ENCODE measurements around the gene KIF16B.

GRCh38 chr20:16497896-16498295 lies 75.4 kb downstream of the KIF16B start:
- no peak for TF ChIP-seq CTCF (IDR thresholded peaks at IDR 0.05; ENCODE audit: insufficient read depth, low read length)
- no peak for TF ChIP-seq REST (IDR thresholded peaks at IDR 0.05; ENCODE audit: insufficient replicate concordance, low read depth)
- TF ChIP-seq POLR2AphosphoS5 (IDR thresholded peaks at IDR 0.05; ENCODE audit: low read depth) = no peak
- TF ChIP-seq SPI1 (IDR thresholded peaks at IDR 0.05; ENCODE audit: borderline replicate concordance, low read depth) = no peak
